HFFc6 (cell line): ENCODE data around the gene SLCO3A1. TPM values are rescaled to one million over a fixed set of nuclear protein-coding genes. Genes with fewer than 3 reads are reported as not detected.

Experiments
- DNase-seq: peaks from one replicate; pipeline ENCODE4 v3.0.0-alpha.2; 2018
- H3K27ac Mint-ChIP-seq: 2 replicates; pipeline ENCODE4 v1.8.0; 2020; ENCODE audit warnings: mild to moderate bottlenecking, mixed read lengths
- H3K27me3 Mint-ChIP-seq: 2 replicates; pipeline ENCODE4 v1.8.0; 2021; ENCODE audit warnings: mild to moderate bottlenecking, moderate library complexity, mixed read lengths; ENCODE audit not compliant: insufficient read depth
- H3K36me3 Mint-ChIP-seq: 2 replicates; pipeline ENCODE4 v1.8.0; 2021; ENCODE audit warnings: low read depth, mixed read lengths
- H3K4me1 Mint-ChIP-seq: 2 replicates; pipeline ENCODE4 v1.8.0; 2020; ENCODE audit warnings: low read depth, mixed read lengths
- H3K4me3 Mint-ChIP-seq: 2 replicates; pipeline ENCODE4 v1.8.0; 2020; ENCODE audit warnings: mild to moderate bottlenecking, moderate library complexity, mixed read lengths
- H3K9me3 Mint-ChIP-seq: 2 replicates; pipeline ENCODE4 v1.8.0; 2020; ENCODE audit warnings: mild to moderate bottlenecking, mixed read lengths
- CTCF ChIP-seq: fragments of 200-600 bp; sonication (generic); IDR thresholded peaks from 2 replicates; pipeline ENCODE4 v1.5.0; 2021; ENCODE audit warnings: antibody characterized with exemption, mild to moderate bottlenecking
- total RNA-seq, 6 experiments: library from RNA; stranded (reverse); fragmentation: NEBNext Ultra II Directional; extraction: Animal tissue kit (Norgen Biotek cat#: 25700); gene quantifications; 2 replicates in 1 of 6; 3 replicates in 5 of 6; pipeline ENCODE4 v1.2.3, GENCODE V29; 2021

SLCO3A1 gene
- total RNA-seq, 6 experiments from 2014 or later: 5.7 to 19.4 (median 14.4) TPM

- Mint-ChIP-seq H3K27ac (no peak overlapping the region), H3K4me1 (no peaks in the 10 kb centered on the region), H3K4me3 (no peak overlapping the region), H3K27me3 (no peaks in the 10 kb centered on the region; the same call in 1 of the 2 replicates), H3K36me3 (no peaks in the 10 kb centered on the region), H3K9me3 (peaks cover 4% of the 10 kb centered on the region; the same call in 1 of the 2 replicates)
- DNase-seq: no peak
- no peak for TF ChIP-seq CTCF
Observed at GRCh38 chr15:91874171-91874570, 20.7 kb downstream of the SLCO3A1 start.

GRCh38 chr15:91874992-91875660 lies 21.6 kb downstream of the SLCO3A1 start:
- no peak for TF ChIP-seq CTCF
- H3K27ac Mint-ChIP-seq: no peak overlapping the region
- no peaks in the 10 kb centered on the region for H3K4me1 Mint-ChIP-seq
- no peak overlapping the region for H3K4me3 Mint-ChIP-seq
- H3K9me3 Mint-ChIP-seq: peaks cover 4% of the 10 kb centered on the region; the same call in 1 of the 2 replicates
- H3K36me3 Mint-ChIP-seq: no peaks in the 10 kb centered on the region
- H3K27me3 Mint-ChIP-seq: no peaks in the 10 kb centered on the region; the same call in 1 of the 2 replicates
- no peak for DNase-seq

- no peak for DNase-seq
- H3K27ac Mint-ChIP-seq: no peak overlapping the region
- no peak for TF ChIP-seq CTCF
- H3K4me1 Mint-ChIP-seq: no peaks in the 10 kb centered on the region
- peaks cover 4% of the 10 kb centered on the region; the same call in 1 of the 2 replicates for H3K9me3 Mint-ChIP-seq
- H3K27me3 Mint-ChIP-seq: no peaks in the 10 kb centered on the region; the same call in 1 of the 2 replicates
- no peaks in the 10 kb centered on the region for H3K36me3 Mint-ChIP-seq
- no peak overlapping the region for H3K4me3 Mint-ChIP-seq
Observed at GRCh38 chr15:91876187-91876586, 22.7 kb downstream of the SLCO3A1 start.

- H3K27ac Mint-ChIP-seq: no peak overlapping the region
- DNase-seq: no peak
Observed at GRCh38 chr15:91878319-91878870, 24.9 kb downstream of the SLCO3A1 start.

GRCh38 chr15:91879158-91879557 lies 25.6 kb downstream of the SLCO3A1 start:
- H3K4me3 Mint-ChIP-seq: no peak overlapping the region
- H3K36me3 Mint-ChIP-seq: no peaks in the 10 kb centered on the region
- peaks cover 4% of the 10 kb centered on the region; the same call in 1 of the 2 replicates for H3K9me3 Mint-ChIP-seq
- no peak for TF ChIP-seq CTCF
- H3K4me1 Mint-ChIP-seq: peaks cover 17% of the 10 kb centered on the region; the same call in 1 of the 2 replicates
- H3K27ac Mint-ChIP-seq: no peak overlapping the region
- no peaks in the 10 kb centered on the region; the same call in 1 of the 2 replicates for H3K27me3 Mint-ChIP-seq
- no peak for DNase-seq

More at GRCh38 chr15:91878319-91878870, 24.9 kb downstream of the SLCO3A1 start:
- Mint-ChIP-seq H3K4me1 (peaks cover 9% of the 10 kb centered on the region; the same call in 1 of the 2 replicates), H3K4me3 (no peak overlapping the region), H3K27me3 (no peaks in the 10 kb centered on the region; the same call in 1 of the 2 replicates), H3K36me3 (no peaks in the 10 kb centered on the region), H3K9me3 (peaks cover 4% of the 10 kb centered on the region; the same call in 1 of the 2 replicates)
- TF ChIP-seq CTCF: no peak
